Cardiac muscle cell (in vitro differentiated cells and primary cell): ENCODE measurements around the gene XPNPEP1. TPM values are rescaled to one million over a fixed set of nuclear protein-coding genes. Genes with fewer than 3 reads are reported as not detected.
A peak's percentile ranks its signal among the peaks of the same experiment; 100 is the strongest.

Experiments
- DNase-seq, 2 donors: peaks; one replicate each; pipeline versions ENCODE4 v3.0.0 to v3.0.0-alpha.2; 2010 to 2017; ENCODE audit warnings: low read depth in 1 of 2, low spot score in 1 of 2
- H3K27ac ChIP-seq: fragments of 200-600 bp; sonication (generic); 2 replicates; pipeline ENCODE4 v1.5.1; 2016
- H3K27me3 ChIP-seq: fragments of 200-600 bp; sonication (generic); 2 replicates; pipeline ENCODE4 v1.6.0; 2016; ENCODE audit warnings: control low read depth
- H3K36me3 ChIP-seq: fragments of 200-600 bp; sonication (generic); 2 replicates; pipeline ENCODE4 v1.5.1; 2016; ENCODE audit warnings: control low read depth
- H3K4me1 ChIP-seq: fragments of 200-600 bp; sonication (generic); 2 replicates; pipeline ENCODE4 v1.8.1; 2017; ENCODE audit warnings: low read depth, mild to moderate bottlenecking, mixed run types
- H3K4me3 ChIP-seq: fragments of 200-600 bp; sonication (generic); 2 replicates; pipeline ENCODE4 v1.5.1; 2016; ENCODE audit warnings: mild to moderate bottlenecking
- H3K9me3 ChIP-seq: fragments of 200-600 bp; sonication (generic); 2 replicates; pipeline ENCODE4 v1.5.1; 2017; ENCODE audit warnings: low read depth, mild to moderate bottlenecking, control low read depth
- polyA plus RNA-seq: library from polyadenylated mRNA; unstranded; fragments of >200 nt; fragmentation: Nextera tagmentation; extraction: Ambion mirVana; gene quantifications from 2 replicates; pipeline ENCODE4 v1.2.1, GENCODE V29; 2016
- total RNA-seq: library from RNA; depleted of rRNA; stranded (reverse); fragments of >200 nt; gene quantifications from 2 replicates; pipeline ENCODE4 v1.2.3, GENCODE V29; 2016
- TF ChIP-seq, protein P1 (sequence below): IDR thresholded peaks from 2 replicates; pipeline ENCODE4 v1.5.1; 2012; ENCODE audit warnings: low read depth, mild to moderate bottlenecking, low read length

The XPNPEP1 gene
- total and polyA plus RNA-seq, 2 experiments from 2014 or later = 68.1 to 114 TPM

GRCh38 chr10:109940117-109940516 lies 16.8 kb upstream of the XPNPEP1 start:
- Histone ChIP-seq H3K27ac (no peak overlapping the region), H3K27me3 (no peaks in the 10 kb centered on the region), H3K4me1 (no peaks in the 10 kb centered on the region), H3K36me3 (no peaks in the 10 kb centered on the region), H3K4me3 (no peak overlapping the region), H3K9me3 (no peaks in the 10 kb centered on the region)
- no peak for DNase-seq
- TF ChIP-seq, protein P1, sequence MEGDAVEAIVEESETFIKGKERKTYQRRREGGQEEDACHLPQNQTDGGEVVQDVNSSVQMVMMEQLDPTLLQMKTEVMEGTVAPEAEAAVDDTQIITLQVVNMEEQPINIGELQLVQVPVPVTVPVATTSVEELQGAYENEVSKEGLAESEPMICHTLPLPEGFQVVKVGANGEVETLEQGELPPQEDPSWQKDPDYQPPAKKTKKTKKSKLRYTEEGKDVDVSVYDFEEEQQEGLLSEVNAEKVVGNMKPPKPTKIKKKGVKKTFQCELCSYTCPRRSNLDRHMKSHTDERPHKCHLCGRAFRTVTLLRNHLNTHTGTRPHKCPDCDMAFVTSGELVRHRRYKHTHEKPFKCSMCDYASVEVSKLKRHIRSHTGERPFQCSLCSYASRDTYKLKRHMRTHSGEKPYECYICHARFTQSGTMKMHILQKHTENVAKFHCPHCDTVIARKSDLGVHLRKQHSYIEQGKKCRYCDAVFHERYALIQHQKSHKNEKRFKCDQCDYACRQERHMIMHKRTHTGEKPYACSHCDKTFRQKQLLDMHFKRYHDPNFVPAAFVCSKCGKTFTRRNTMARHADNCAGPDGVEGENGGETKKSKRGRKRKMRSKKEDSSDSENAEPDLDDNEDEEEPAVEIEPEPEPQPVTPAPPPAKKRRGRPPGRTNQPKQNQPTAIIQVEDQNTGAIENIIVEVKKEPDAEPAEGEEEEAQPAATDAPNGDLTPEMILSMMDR = no peak

DNA sequence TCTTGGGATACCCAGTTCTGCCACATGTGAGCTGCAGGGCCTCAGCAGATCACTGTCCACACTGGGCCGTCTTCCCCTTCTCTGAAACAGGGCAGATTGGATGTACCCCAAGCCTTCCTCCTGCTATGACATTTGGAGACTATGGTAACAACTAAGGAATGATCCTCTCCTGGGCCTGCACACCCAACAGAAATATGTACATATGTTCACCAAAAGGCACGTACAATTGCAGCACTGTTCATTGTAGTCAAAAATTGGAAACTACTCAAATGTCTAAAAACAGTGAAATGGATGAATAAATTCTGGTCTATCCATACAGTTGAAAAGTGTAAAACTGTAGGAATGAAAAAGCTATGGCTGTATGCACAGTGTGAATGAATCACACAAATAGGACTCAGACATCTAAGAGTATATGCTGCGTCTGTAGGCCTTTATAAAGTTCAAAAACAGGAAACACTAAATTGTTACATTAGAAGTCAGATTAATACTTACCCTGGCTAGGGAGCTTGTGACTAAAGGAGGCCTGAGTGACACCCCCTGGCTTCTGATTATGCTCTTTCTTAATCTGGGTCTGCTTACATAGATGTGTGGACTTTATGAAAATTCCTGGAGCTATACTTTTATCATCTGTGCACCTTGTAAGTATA lies 16.1 kb upstream of the XPNPEP1 start:
- Histone ChIP-seq H3K27ac (no peak overlapping the region), H3K36me3 (no peaks in the 10 kb centered on the region), H3K9me3 (no peaks in the 10 kb centered on the region), H3K4me3 (no peak overlapping the region), H3K27me3 (no peaks in the 10 kb centered on the region), H3K4me1 (no peaks in the 10 kb centered on the region)
- TF ChIP-seq, protein P1 = no peak
- no peak for DNase-seq

GRCh38 chr10:109937460-109938065 lies 14.3 kb upstream of the XPNPEP1 start:
- Histone ChIP-seq H3K27ac (no peak overlapping the region), H3K9me3 (no peaks in the 10 kb centered on the region), H3K4me1 (no peaks in the 10 kb centered on the region), H3K27me3 (no peaks in the 10 kb centered on the region), H3K4me3 (no peak overlapping the region), H3K36me3 (no peaks in the 10 kb centered on the region)
- no peak for DNase-seq
- TF ChIP-seq, protein P1 = no peak

DNA sequence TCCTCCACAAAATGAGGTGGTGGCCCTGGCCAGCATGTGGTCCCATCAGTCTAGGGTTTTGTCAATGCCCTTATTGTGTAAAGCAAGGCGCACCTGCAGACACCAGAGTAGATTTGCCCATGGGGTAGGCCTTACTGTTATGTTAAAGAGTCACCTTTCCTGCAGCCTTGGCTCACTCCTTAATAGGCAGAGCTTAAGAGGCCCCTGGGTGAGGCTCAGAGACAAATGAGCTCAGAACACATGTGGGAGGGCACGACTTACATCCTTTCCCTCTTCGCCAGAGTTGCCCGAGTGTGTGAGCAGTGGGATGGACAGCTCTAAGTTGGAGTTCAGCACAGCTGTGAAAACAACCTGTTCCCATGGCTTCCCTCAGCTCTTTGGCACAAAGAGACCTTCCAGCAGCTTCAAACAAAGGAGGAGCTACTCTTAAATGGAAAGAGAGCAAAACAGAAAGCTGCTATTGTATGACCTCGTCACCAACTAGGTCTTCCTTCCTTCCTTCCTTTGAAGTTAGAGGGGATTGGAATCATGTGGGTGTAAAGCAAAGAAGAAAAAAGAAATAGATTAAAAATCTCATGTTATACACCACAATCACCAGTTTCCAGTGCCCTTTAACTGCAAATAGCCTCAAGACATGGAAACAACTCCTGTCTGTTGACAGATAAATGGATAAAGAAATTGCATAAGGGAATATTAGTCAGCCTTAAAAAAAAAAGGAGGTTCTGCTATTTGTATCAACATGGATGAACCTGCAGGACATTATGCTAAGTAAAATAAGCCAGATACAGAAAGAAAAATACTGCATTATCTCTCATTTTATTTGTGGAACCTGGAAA lies 11.9 kb upstream of the XPNPEP1 start:
- Histone ChIP-seq H3K27me3 (no peaks in the 10 kb centered on the region), H3K27ac (no peak overlapping the region), H3K4me3 (no peak overlapping the region), H3K36me3 (no peaks in the 10 kb centered on the region), H3K4me1 (no peaks in the 10 kb centered on the region), H3K9me3 (no peaks in the 10 kb centered on the region)
- TF ChIP-seq, protein P1 = no peak
- peak; percentile 19 to 68 for DNase-seq

DNA sequence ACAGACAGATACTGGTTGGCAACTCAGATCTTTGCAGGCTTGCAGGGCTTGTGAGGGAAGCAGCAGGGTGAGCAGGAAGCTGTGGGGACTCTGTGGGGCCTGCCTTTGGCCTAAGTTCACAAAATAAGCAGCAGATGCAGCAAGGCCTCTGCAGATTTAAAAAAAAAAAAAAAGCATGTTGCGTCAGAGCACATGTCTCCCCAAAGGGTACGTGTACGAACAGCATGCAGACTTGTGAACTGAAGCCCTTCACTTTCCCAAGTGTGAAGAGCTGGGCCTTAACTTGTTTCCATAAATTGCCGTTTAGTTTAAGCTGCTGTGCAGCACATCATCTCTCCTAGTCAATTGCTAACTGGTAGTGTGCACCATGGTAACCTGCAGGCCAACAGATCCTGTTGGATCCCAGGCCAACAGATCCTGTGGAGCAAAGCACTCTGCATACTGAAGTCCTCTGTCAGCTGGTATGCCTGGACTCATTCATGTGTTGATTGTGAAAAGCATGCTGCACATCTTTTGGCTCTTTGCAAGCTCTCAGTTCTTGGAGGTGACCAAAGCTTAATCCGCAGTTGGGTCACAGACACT lies 10.8 kb upstream of the XPNPEP1 start:
- H3K27ac ChIP-seq = no peak overlapping the region
- TF ChIP-seq, protein P1 = no peak
- no peak for DNase-seq
- H3K4me3 ChIP-seq = no peak overlapping the region
- no peaks in the 10 kb centered on the region for H3K27me3 ChIP-seq
- no peaks in the 10 kb centered on the region for H3K4me1 ChIP-seq
- H3K9me3 ChIP-seq = no peaks in the 10 kb centered on the region
- H3K36me3 ChIP-seq = no peaks in the 10 kb centered on the region
